H9 (cell line): ENCODE measurements around the gene CCDC182. TPM values are rescaled to one million over a fixed set of nuclear protein-coding genes. Genes with fewer than 3 reads are reported as not detected.

Source experiments
- DNase-seq: peaks from one replicate; pipeline ENCODE4 v3.0.0-alpha.2; 2017
- H2AFZ ChIP-seq: one replicate; pipeline ENCODE4 v1.6.1; 2013; ENCODE audit warnings: mild to moderate bottlenecking, low read length, control low read depth, moderate library complexity
- H2AK5ac ChIP-seq: 2 replicates; pipeline ENCODE4 v1.6.1; 2013; ENCODE audit warnings: low read length, control low read depth, mixed read lengths; ENCODE audit not compliant: insufficient read length
- H2BK120ac ChIP-seq: one replicate; pipeline ENCODE4 v1.6.1; 2013; ENCODE audit warnings: low read depth, mild to moderate bottlenecking, low read length, control low read depth, inconsistent platforms; ENCODE audit not compliant: poor library complexity, severe bottlenecking
- H2BK12ac ChIP-seq: 2 replicates; pipeline ENCODE4 v1.6.1; 2013; ENCODE audit warnings: low read length, control low read depth, mixed read lengths, low read depth; ENCODE audit not compliant: insufficient read length
- H2BK15ac ChIP-seq: 2 replicates; pipeline ENCODE4 v1.6.1; 2013; ENCODE audit warnings: low read depth, low read length, control low read depth
- H2BK20ac ChIP-seq: one replicate; pipeline ENCODE4 v1.6.1; 2013; ENCODE audit warnings: low read depth, mild to moderate bottlenecking, low read length, control low read depth, inconsistent platforms; ENCODE audit not compliant: poor library complexity, severe bottlenecking
- H2BK5ac ChIP-seq: 2 replicates; pipeline ENCODE4 v1.6.1; 2013; ENCODE audit warnings: low read length, control low read depth, mixed read lengths; ENCODE audit not compliant: insufficient read length
- H3K14ac ChIP-seq: 2 replicates; pipeline ENCODE4 v1.6.1; 2013; ENCODE audit warnings: low read length, control low read depth; ENCODE audit not compliant: insufficient read depth
- H3K18ac ChIP-seq: 2 replicates; pipeline ENCODE4 v1.6.1; 2013; ENCODE audit warnings: low read depth, mild to moderate bottlenecking, mixed read lengths, low read length, control low read depth; ENCODE audit not compliant: insufficient read length
- H3K23ac ChIP-seq: 2 replicates; pipeline ENCODE4 v1.6.1; 2013; ENCODE audit warnings: low read length, control low read depth, mixed read lengths, low read depth; ENCODE audit not compliant: insufficient read length
- H3K23me2 ChIP-seq: 2 replicates; pipeline ENCODE4 v1.6.1; 2013; ENCODE audit warnings: low read depth, mild to moderate bottlenecking, mixed read lengths, low read length, control low read depth; ENCODE audit not compliant: insufficient read length, poor library complexity, severe bottlenecking
- H3K27ac ChIP-seq: 2 replicates; pipeline ENCODE4 v1.5.1; 2013; ENCODE audit warnings: low read length, control low read depth, mixed read lengths, low read depth; ENCODE audit not compliant: insufficient read length
- H3K27me3 ChIP-seq: 2 replicates; pipeline ENCODE4 v1.6.1; 2013; ENCODE audit warnings: low read length, control low read depth, inconsistent platforms; ENCODE audit not compliant: insufficient read depth
- H3K4ac ChIP-seq: 2 replicates; pipeline ENCODE4 v1.6.1; 2013; ENCODE audit warnings: low read depth, mild to moderate bottlenecking, control low read depth, inconsistent platforms, low read length, moderate library complexity
- H3K4me1 ChIP-seq: 2 replicates; pipeline ENCODE4 v1.6.1; 2013; ENCODE audit warnings: low read length, control low read depth, inconsistent platforms; ENCODE audit not compliant: insufficient read depth
- H3K4me2 ChIP-seq: 2 replicates; pipeline ENCODE4 v1.6.1; 2013; ENCODE audit warnings: low read length, control low read depth, mixed read lengths; ENCODE audit not compliant: insufficient read length, insufficient read depth
- H3K56ac ChIP-seq: 2 replicates; pipeline ENCODE4 v1.6.1; 2013; ENCODE audit warnings: low read depth, mild to moderate bottlenecking, mixed read lengths, low read length, control low read depth; ENCODE audit not compliant: insufficient read length
- H3K79me1 ChIP-seq: 2 replicates; pipeline ENCODE4 v1.6.1; 2013; ENCODE audit warnings: low read depth, mild to moderate bottlenecking, moderate library complexity, low read length, control low read depth, inconsistent platforms; ENCODE audit not compliant: insufficient read depth, poor library complexity, severe bottlenecking
- H3K79me2 ChIP-seq: 2 replicates; pipeline ENCODE4 v1.6.1; 2013; ENCODE audit warnings: low read length, control low read depth, inconsistent platforms; ENCODE audit not compliant: insufficient read depth
- H3K9ac ChIP-seq: 2 replicates; pipeline ENCODE4 v1.6.1; 2013; ENCODE audit warnings: low read length, control low read depth, mixed read lengths; ENCODE audit not compliant: insufficient read length; ENCODE audit errors: extremely low read depth
- H3K9me3 ChIP-seq: one replicate; pipeline ENCODE4 v1.6.1; 2013; ENCODE audit warnings: low read depth, low read length, inconsistent platforms; ENCODE audit not compliant: control insufficient read depth
- H3T11ph ChIP-seq: one replicate; pipeline ENCODE4 v1.6.1; 2013; ENCODE audit warnings: mild to moderate bottlenecking, low read length, control low read depth, inconsistent platforms
- H4K20me1 ChIP-seq: one replicate; pipeline ENCODE4 v1.6.1; 2013; ENCODE audit not compliant: control insufficient read depth, insufficient read length, insufficient read depth
- H4K5ac ChIP-seq: 2 replicates; pipeline ENCODE4 v1.6.1; 2013; ENCODE audit warnings: low read depth, mild to moderate bottlenecking, mixed read lengths, low read length, control low read depth; ENCODE audit not compliant: insufficient read length
- H4K8ac ChIP-seq: replicated peaks from 2 replicates; pipeline ENCODE4 v1.6.1; 2013; ENCODE audit warnings: low read length, control low read depth, mixed read lengths, low read depth; ENCODE audit not compliant: insufficient read length
- H4K91ac ChIP-seq: 2 replicates; pipeline ENCODE4 v1.6.1; 2013; ENCODE audit warnings: low read depth, mild to moderate bottlenecking, moderate library complexity, mixed read lengths, low read length, control low read depth; ENCODE audit not compliant: insufficient read length
- H3K27ac Mint-ChIP-seq, 3 experiments: 2 replicates in 2 of 3; 3 replicates in 1 of 3; pipeline ENCODE4 v1.8.0; 2020 to 2021; ENCODE audit warnings: mixed read lengths in 3 of 3, mild to moderate bottlenecking in 1 of 3, moderate library complexity in 1 of 3
- H3K27me3 Mint-ChIP-seq: 2 replicates; pipeline ENCODE4 v1.8.0; 2021; ENCODE audit warnings: low read depth, mild to moderate bottlenecking, moderate library complexity, mixed read lengths
- H3K36me3 Mint-ChIP-seq, 3 experiments: 2 replicates in 2 of 3; 3 replicates in 1 of 3; pipeline ENCODE4 v1.8.0; 2020 to 2021; ENCODE audit warnings: low read depth in 3 of 3, mixed read lengths in 3 of 3; ENCODE audit not compliant: insufficient read depth in 1 of 3
- H3K4me1 Mint-ChIP-seq, 2 experiments: 2 replicates each; pipeline ENCODE4 v1.8.0; 2020; ENCODE audit warnings: mixed read lengths in 2 of 2
- H3K4me3 Mint-ChIP-seq, 2 experiments: 2 replicates in 1 of 2; 3 replicates in 1 of 2; pipeline ENCODE4 v1.8.0; 2020 to 2021; ENCODE audit warnings: mild to moderate bottlenecking in 2 of 2, mixed read lengths in 2 of 2, moderate library complexity in 1 of 2
- H3K9me3 Mint-ChIP-seq, 2 experiments: 2 replicates in 1 of 2; 3 replicates in 1 of 2; pipeline ENCODE4 v1.8.0; 2020; ENCODE audit warnings: mild to moderate bottlenecking in 2 of 2, mixed read lengths in 2 of 2, moderate library complexity in 1 of 2
- WGBS: extraction: QIAGEN DNeasy Blood & Tissue Kit; methylation state at CpG from one replicate; pipeline ENCODE4 v1.1.7; 2013; ENCODE audit warnings: missing lambda C conversion rate, low lambda C conversion rate, mixed read lengths; ENCODE audit not compliant: insufficient read length; ENCODE audit errors: extremely low coverage; 5-methylcytosine and 5-hydroxymethylcytosine counted together
- total RNA-seq: library from RNA; stranded (reverse); gene quantifications from 2 replicates; pipeline ENCODE4 v1.2.1, GENCODE V29; 2021
- TF ChIP-seq, protein P1 (sequence below): fragments of 200-600 bp; sonication (generic); conservative IDR thresholded peaks from 3 replicates; pipeline ENCODE4 v1.8.0; 2021; ENCODE audit warnings: antibody characterized with exemption, mild to moderate bottlenecking

CCDC182 gene
- total RNA-seq, 1 experiment from 2014 or later = not detected

DNA sequence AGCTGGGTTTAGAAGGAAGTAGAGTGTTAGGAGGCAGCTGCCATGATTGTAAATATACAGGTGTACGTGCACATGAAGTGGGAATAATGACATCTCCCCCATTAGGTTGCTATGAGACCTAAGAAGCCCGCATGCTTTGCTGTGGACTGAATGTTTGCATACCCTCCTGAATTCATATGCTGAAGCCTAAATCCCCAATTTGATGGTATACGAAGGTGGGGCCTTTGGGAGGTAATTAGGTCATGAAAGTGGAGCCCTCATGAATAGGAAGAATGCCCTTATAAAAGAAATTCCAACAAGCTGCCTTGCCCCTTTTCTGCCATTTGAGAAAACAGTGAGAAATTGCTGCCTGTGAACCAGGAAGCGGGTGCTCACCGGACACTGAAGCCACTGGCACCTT is 44.0 kb downstream of the CCDC182 start:
- Mint-ChIP-seq H3K4me3 (no peak overlapping the region), H3K9me3 (peaks cover 0 to under 1% of the 10 kb centered on the region in 2 experiments; a peak in 1 of 5 replicates), H3K36me3 (peaks cover 0 to under 1% (median 0%) of the 10 kb centered on the region in 3 experiments; a peak in 1 of 7 replicates), H3K4me1 (peaks cover 8 to 13% of the 10 kb centered on the region in 2 experiments), H3K27ac (no peak overlapping the region; a peak in 1 of 7 replicates), H3K27me3 (peaks cover 7% of the 10 kb centered on the region)
- H3K9me3 ChIP-seq = no peaks in the 10 kb centered on the region
- no peak overlapping the region for H2BK20ac ChIP-seq
- no peak overlapping the region for H3K9ac ChIP-seq
- H2AK5ac ChIP-seq = no peak overlapping the region
- H2BK12ac ChIP-seq = no peak overlapping the region
- H3K56ac ChIP-seq = no peak overlapping the region
- H3K18ac ChIP-seq = no peak overlapping the region
- no peak overlapping the region for H3K4ac ChIP-seq
- no peak overlapping the region for H2BK15ac ChIP-seq
- H3K23me2 ChIP-seq = no peaks in the 10 kb centered on the region
- no peak overlapping the region for H4K8ac ChIP-seq
- no peak overlapping the region for H3T11ph ChIP-seq
- H3K4me2 ChIP-seq = no peak overlapping the region
- H3K27me3 ChIP-seq = no peaks in the 10 kb centered on the region
- WGBS = no CpG with 5 or more reads among the region's 5 CpGs
- H3K23ac ChIP-seq = no peak overlapping the region
- H3K79me2 ChIP-seq = no peaks in the 10 kb centered on the region
- H4K5ac ChIP-seq = no peak overlapping the region
- no peak overlapping the region for H2BK5ac ChIP-seq
- H4K91ac ChIP-seq = no peak overlapping the region
- no peak overlapping the region for H3K14ac ChIP-seq
- H2AFZ ChIP-seq = no peak overlapping the region
- no peak overlapping the region for H3K27ac ChIP-seq
- H2BK120ac ChIP-seq = no peak overlapping the region
- no peak for DNase-seq
- H3K4me1 ChIP-seq = no peaks in the 10 kb centered on the region
- H3K79me1 ChIP-seq = no peaks in the 10 kb centered on the region
- TF ChIP-seq, protein P1, sequence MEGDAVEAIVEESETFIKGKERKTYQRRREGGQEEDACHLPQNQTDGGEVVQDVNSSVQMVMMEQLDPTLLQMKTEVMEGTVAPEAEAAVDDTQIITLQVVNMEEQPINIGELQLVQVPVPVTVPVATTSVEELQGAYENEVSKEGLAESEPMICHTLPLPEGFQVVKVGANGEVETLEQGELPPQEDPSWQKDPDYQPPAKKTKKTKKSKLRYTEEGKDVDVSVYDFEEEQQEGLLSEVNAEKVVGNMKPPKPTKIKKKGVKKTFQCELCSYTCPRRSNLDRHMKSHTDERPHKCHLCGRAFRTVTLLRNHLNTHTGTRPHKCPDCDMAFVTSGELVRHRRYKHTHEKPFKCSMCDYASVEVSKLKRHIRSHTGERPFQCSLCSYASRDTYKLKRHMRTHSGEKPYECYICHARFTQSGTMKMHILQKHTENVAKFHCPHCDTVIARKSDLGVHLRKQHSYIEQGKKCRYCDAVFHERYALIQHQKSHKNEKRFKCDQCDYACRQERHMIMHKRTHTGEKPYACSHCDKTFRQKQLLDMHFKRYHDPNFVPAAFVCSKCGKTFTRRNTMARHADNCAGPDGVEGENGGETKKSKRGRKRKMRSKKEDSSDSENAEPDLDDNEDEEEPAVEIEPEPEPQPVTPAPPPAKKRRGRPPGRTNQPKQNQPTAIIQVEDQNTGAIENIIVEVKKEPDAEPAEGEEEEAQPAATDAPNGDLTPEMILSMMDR = no peak
- no peaks in the 10 kb centered on the region for H4K20me1 ChIP-seq
